K562 (cell line): ENCODE data around the gene PWP2.
"Not testable (repeated sequence)": the region's sequence is repeated elsewhere in the genome, so short reads cannot be mapped to it uniquely, and the experiment has no call there.

Experiments used
- CBX1 ChIP-seq: sonication (generic); IDR thresholded peaks from 2 replicates; pipeline ENCODE4 v1.6.1; 2016; ENCODE audit warnings: antibody characterized with exemption, low read depth, mild to moderate bottlenecking
- CEBPB ChIP-seq: fragments of 450-650 bp; IDR thresholded peaks from 2 replicates; pipeline ENCODE4 v1.6.1; 2016; ENCODE audit warnings: missing genetic modification characterization, missing compliant biosample characterization
- CTCF ChIP-seq, 3 experiments: IDR thresholded peaks in 2 of 3; conservative IDR thresholded peaks in 1 of 3; 2 replicates each; pipeline ENCODE4 v1.5.1; 2011 to 2012; ENCODE audit warnings: low read length in 3 of 3, mild to moderate bottlenecking in 3 of 3, control low read depth in 2 of 3, improper control_type of control experiment in 1 of 3, inconsistent platforms in 1 of 3, low read depth in 1 of 3, mixed read lengths in 1 of 3, moderate library complexity in 1 of 3; ENCODE audit not compliant: insufficient read depth in 2 of 3
- E2F1 ChIP-seq: sonication (generic); formaldehyde crosslinking; IDR thresholded peaks from 2 replicates; pipeline ENCODE4 v1.8.1; 2023; ENCODE audit warnings: mild to moderate bottlenecking, missing genetic modification reagents, moderate library complexity
- EGR1 ChIP-seq: fragments of 450-650 bp; conservative IDR thresholded peaks from 2 replicates; pipeline ENCODE4 v1.6.1; 2017; ENCODE audit warnings: mild to moderate bottlenecking
- MAX ChIP-seq: sonication (generic); formaldehyde crosslinking; IDR thresholded peaks from 2 replicates; pipeline ENCODE4 v1.9.0; 2022; ENCODE audit warnings: mild to moderate bottlenecking, missing genetic modification reagents
- NR0B1 ChIP-seq: fragments of 450-650 bp; IDR thresholded peaks from one replicate; pipeline ENCODE4 v1.6.1; 2018; ENCODE audit warnings: mild to moderate bottlenecking, moderate library complexity; ENCODE audit not compliant: partially characterized antibody
- POLR2A ChIP-seq: fragments of 450-650 bp; conservative IDR thresholded peaks from 2 replicates; pipeline ENCODE4 v1.6.1; 2016
- POLR2AphosphoS5 ChIP-seq: IDR thresholded peaks from 2 replicates; pipeline ENCODE4 v1.6.1; 2011; ENCODE audit warnings: mild to moderate bottlenecking, low read depth, low read length, moderate library complexity; ENCODE audit not compliant: control insufficient read depth, insufficient read depth
- SRF ChIP-seq, 2 experiments: fragments of 250-450, 450-650 bp in 1 of 2; sonication (Bioruptor Pico) in 1 of 2; sonication (generic) in 1 of 2; formaldehyde crosslinking; IDR thresholded peaks; 2 replicates each; pipeline versions ENCODE4 v1.5.0 to v1.5.1; 2020 to 2022; ENCODE audit warnings: mild to moderate bottlenecking in 1 of 2, missing genetic modification reagents in 1 of 2
- ZNF280A ChIP-seq: fragments of 450-650 bp; IDR thresholded peaks from 2 replicates; pipeline ENCODE4 v1.6.1; 2018; ENCODE audit warnings: mild to moderate bottlenecking, low read depth; ENCODE audit not compliant: partially characterized antibody
- ZNF445 ChIP-seq: fragments of 250-450 bp; sonication (Bioruptor Pico); IDR thresholded peaks from 2 replicates; pipeline ENCODE4 v1.4.0; 2020; ENCODE audit warnings: low read depth, mild to moderate bottlenecking, moderate library complexity
- TF ChIP-seq, protein P1 (sequence below): fragments of 450-650 bp; IDR thresholded peaks from 2 replicates; pipeline ENCODE4 v1.6.1; 2017; ENCODE audit warnings: mild to moderate bottlenecking, moderate library complexity

DNA sequence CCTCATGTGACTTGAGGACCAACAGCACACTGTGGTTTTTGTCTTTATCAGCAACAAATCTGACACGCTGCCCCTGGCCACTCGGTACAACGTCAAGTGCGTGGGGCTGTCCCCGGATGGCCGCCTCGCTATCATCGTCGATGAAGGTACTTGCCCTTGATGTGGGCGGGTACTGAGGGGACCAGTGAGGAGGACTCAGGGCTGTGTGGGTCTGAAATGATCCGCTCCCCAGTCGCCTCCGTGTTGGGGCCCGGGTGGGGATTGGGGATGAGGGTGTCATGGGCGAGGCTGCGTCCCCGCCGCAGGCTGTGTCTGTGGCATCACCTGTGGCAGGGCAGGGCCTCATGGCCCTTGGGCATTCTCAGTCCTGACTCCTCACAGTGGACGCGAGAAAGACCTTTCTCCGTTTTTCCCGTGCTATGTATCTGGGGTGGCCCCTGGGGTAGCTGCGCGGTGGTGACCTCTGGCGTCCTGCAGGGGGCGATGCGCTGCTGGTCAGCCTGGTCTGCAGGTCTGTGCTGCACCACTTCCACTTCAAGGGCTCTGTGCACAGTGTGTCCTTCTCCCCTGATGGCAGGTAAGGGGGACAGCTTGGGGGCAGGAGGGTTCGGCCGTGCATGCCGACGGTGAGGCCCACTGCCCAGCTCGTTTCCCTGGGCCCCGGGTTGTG lies 6.6 kb downstream of the PWP2 start:
- TF ChIP-seq CEBPB (tag); ZNF445 (CRISPR knock-in tag); E2F1 (CRISPR knock-in tag); POLR2A; SRF (CRISPR knock-in tag; IDR thresholded peaks at IDR 0.05); ZNF280A; CBX1; POLR2AphosphoS5; NR0B1; MAX (CRISPR knock-in tag); EGR1; CTCF (IDR thresholded peaks at IDR 0.05 in 2 of 3, conservative IDR thresholded peaks at IDR 0.05 in 1 of 3; ENCODE audit: insufficient read depth in 2 of 3, low read depth in 1 of 3, low read length in 3 of 3): not testable (repeated sequence)
- TF ChIP-seq, protein P1, sequence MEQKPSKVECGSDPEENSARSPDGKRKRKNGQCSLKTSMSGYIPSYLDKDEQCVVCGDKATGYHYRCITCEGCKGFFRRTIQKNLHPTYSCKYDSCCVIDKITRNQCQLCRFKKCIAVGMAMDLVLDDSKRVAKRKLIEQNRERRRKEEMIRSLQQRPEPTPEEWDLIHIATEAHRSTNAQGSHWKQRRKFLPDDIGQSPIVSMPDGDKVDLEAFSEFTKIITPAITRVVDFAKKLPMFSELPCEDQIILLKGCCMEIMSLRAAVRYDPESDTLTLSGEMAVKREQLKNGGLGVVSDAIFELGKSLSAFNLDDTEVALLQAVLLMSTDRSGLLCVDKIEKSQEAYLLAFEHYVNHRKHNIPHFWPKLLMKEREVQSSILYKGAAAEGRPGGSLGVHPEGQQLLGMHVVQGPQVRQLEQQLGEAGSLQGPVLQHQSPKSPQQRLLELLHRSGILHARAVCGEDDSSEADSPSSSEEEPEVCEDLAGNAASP: not testable (repeated sequence)
